ENCODE measurements around the gene SOBP.

DNA sequence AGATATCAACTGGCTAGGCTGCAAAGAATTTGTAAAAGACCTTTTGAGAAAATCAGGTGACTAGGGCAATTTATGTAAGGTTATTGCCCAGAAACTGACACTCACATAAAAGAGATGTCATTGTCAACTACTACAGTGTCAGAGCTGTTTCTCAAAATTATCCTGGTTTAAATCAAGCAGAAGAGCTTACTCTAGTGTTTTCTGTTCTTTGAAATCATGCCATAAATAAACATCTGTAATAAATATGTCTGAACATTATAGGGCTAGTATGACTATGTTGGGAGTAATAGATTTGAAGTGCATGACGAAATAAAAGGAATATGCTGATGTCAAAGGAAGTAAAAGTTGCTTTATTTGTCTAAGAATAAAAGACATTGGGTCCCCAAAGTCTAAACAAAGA lies 19.6 kb upstream of the SOBP start:
- TF ChIP-seq CTCF (IDR thresholded peaks at IDR 0.05) (no peak), POLR2A (IDR thresholded peaks at IDR 0.05) (no peak)

Measured in upper lobe of left lung (tissue), 4 donors.